ENCODE results near the gene ZFC3H1. TPM values are rescaled to one million over a fixed set of nuclear protein-coding genes. Genes with fewer than 3 reads are reported as not detected.

Gene ZFC3H1
- total and polyA plus RNA-seq, 12 donors, result 6.9 to 26.5 (median 17.2) TPM

DNA sequence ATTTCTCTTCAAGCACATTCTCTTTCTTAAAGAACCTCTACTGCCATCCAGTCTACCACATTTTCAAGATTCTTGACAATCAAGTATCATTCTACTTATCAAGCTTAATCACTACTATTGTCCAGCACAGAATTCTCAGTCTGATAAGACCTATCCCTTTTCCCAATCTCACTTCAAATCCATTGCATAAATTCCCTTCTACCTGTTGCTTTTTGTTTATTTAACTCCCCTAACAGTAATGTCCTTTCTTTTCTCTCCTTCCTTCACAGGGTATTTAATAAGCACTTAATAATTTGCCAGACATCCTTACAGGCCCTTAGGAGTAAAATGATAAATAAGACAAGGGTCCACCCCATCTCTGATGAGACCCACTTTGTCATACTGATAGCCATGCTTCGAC, 41.7 kb downstream of the ZFC3H1 start:
- intact Hi-C loops (cut with DNase I), result no loop called here
- WGBS, 2 donors, result 100% methylated on average over 1 of the region's 1 CpG

DNA sequence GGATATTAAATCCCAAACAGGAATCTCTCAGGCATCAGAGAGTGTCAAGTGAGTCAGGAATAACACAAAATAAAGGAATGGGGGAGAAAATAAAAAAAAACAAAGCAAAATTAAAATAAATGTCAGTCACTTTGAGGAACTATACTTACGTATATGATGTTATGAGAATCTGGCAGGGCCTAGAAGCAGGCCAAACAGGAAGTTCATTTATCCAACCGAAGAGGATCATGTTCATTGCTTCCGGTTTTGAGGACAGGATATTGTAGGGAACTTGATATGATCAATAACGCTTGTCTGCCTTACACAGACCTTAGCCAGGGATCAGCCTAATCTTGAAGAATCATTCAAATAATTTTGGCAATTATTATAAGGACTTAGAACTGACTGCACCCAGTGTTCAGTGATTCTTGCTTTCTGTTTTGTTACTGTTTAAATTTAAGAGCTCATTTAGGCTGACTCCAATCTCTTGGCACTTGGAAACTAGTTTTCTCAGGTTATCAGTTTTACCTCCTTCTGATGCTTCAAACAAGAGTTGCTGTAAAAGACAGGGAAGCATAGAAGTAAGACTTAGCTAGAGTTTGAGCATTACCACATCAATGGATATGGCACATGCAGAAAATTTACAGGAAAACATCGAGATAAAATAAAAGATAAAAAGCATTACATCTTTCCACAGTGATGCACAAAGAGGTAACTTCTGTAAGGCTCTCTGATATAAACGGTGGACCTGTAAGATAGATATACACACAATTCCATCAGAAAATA, 53.4 kb downstream of the ZFC3H1 start:
- no peak overlapping the region for H3K27ac ChIP-seq
- TF ChIP-seq, protein P1, sequence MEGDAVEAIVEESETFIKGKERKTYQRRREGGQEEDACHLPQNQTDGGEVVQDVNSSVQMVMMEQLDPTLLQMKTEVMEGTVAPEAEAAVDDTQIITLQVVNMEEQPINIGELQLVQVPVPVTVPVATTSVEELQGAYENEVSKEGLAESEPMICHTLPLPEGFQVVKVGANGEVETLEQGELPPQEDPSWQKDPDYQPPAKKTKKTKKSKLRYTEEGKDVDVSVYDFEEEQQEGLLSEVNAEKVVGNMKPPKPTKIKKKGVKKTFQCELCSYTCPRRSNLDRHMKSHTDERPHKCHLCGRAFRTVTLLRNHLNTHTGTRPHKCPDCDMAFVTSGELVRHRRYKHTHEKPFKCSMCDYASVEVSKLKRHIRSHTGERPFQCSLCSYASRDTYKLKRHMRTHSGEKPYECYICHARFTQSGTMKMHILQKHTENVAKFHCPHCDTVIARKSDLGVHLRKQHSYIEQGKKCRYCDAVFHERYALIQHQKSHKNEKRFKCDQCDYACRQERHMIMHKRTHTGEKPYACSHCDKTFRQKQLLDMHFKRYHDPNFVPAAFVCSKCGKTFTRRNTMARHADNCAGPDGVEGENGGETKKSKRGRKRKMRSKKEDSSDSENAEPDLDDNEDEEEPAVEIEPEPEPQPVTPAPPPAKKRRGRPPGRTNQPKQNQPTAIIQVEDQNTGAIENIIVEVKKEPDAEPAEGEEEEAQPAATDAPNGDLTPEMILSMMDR (IDR thresholded peaks at IDR 0.05), result no peak
- H3K9me3 ChIP-seq, result no peaks in the 10 kb centered on the region
- H3K4me1 ChIP-seq, result peaks cover 0 to 5% (median 0%) of the 10 kb centered on the region in 9 donors
- intact Hi-C loops (cut with DNase I), result loop anchor here in 1 of 10 donors (2.0 kb wide), 1 partner anchor 21 kb away; no protein-coding TSS in a partner anchor
- no peaks in the 10 kb centered on the region for H3K27me3 ChIP-seq
- ATAC-seq (no peak), DNase-seq (no peak)
- peaks cover 0 to 100% (median 58%) of the 10 kb centered on the region in 9 donors for H3K36me3 ChIP-seq
- H3K4me3 ChIP-seq, result no peak overlapping the region
- 66 to 72% methylated on average over 6 of the region's 6 CpGs for WGBS, 2 donors

More for the DNA sequence above, 41.7 kb downstream of the ZFC3H1 start:
- Histone ChIP-seq H3K27ac (no peak overlapping the region), H3K4me1 (peaks cover 0 to 15% (median 8%) of the 10 kb centered on the region in 9 donors), H3K4me3 (no peak overlapping the region), H3K27me3 (no peaks in the 10 kb centered on the region), H3K36me3 (peaks cover 4 to 100% (median 78%) of the 10 kb centered on the region in 9 donors), H3K9me3 (no peaks in the 10 kb centered on the region)
- no peak for ATAC-seq
- no peak for DNase-seq
- TF ChIP-seq, protein P1 (IDR thresholded peaks at IDR 0.05), result no peak

DNA sequence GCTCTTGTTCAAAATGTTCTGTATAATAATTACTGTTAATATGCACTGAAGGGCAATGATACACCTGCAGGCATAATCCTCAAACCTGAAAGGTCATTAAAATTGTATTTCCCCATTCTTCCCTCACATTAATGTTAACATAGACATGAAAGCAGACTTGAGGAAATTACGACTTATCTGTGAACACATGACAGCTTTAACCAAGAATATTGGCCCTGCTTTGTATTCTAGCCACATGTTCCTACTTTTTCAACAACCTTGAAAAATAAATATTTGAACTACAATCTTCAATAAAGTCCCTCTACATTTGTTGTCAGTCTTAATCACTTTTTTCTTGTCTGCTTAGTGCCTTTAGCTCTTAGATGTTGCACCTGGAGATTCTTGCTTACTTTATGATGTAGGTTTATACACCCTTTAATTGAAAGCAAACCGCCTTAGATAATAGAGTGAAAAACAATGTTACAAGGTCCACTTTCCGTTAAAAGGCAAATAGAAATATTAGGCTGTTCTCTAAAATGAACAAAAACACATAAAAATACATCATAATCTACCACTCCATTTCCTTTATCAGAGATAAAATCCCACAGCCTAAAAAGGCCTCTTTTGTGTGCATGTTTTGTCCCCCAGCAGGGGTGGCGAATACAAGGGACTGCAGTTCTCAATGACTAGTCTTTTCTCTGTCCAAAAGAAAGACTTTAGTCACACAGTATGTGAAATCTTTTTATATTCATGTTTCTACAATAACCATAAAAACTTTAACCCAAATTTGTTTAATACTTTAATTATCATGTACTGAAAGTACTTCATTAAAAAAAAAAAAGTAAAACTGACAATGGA, 55.9 kb downstream of the ZFC3H1 start:
- Histone ChIP-seq H3K4me3 (no peak overlapping the region), H3K27me3 (no peaks in the 10 kb centered on the region), H3K4me1 (peaks cover 0 to 8% (median 0%) of the 10 kb centered on the region in 9 donors), H3K36me3 (peaks cover 0 to 78% (median 38%) of the 10 kb centered on the region in 9 donors), H3K27ac (no peak overlapping the region), H3K9me3 (no peaks in the 10 kb centered on the region)
- intact Hi-C loops (cut with DNase I), result no loop called here
- no peak for DNase-seq
- ATAC-seq, result no peak
- 95 to 96% methylated on average over 4 of the region's 4 CpGs for WGBS, 2 donors
- TF ChIP-seq, protein P1 (IDR thresholded peaks at IDR 0.05), result no peak

DNA sequence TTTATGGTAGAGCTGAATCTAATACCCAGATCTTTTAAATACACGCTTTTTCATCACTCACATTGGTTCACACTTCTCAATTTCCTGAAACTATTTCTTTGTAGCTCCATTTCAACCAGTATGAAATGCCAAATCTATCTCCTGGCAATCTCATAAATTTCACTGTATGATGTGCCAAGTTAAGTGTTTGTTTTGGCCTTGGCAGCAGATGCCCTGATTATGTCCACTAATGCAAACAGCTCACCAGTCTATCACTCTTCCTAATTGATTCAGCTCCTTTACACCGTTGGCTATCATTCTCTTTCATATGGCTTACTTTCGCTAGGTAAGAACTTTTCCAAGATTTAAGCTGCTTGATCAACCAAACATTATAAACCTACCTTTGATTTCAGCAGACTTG, 58.6 kb downstream of the ZFC3H1 start:
- WGBS, 2 donors, result 91 to 92% methylated on average over 3 of the region's 3 CpGs
- intact Hi-C loops (cut with DNase I), result no loop called here
- Histone ChIP-seq H3K27ac (no peak overlapping the region), H3K4me3 (no peak overlapping the region), H3K4me1 (peaks cover 0 to 6% (median 0%) of the 10 kb centered on the region in 9 donors), H3K36me3 (peaks cover 0 to 51% (median 18%) of the 10 kb centered on the region in 9 donors), H3K27me3 (no peaks in the 10 kb centered on the region), H3K9me3 (peaks cover 0 to 2% (median 0%) of the 10 kb centered on the region in 11 donors)
- no peak for ATAC-seq
- TF ChIP-seq, protein P1 (IDR thresholded peaks at IDR 0.05), result no peak
- no peak for DNase-seq

All from heart right ventricle (tissue), 16 donors.